ENCODE results near the gene PPP2R5D.

PPP2R5D gene

GRCh38 chr6:43043310-43043709 lies 58.9 kb downstream of the PPP2R5D start:
- TF ChIP-seq EZH2phosphoT487 (IDR thresholded peaks at IDR 0.05; ENCODE audit: borderline replicate concordance) (no peak), CTCF (conservative IDR thresholded peaks at IDR 0.05; ENCODE audit: low read length) (no peak)
- Histone ChIP-seq H4K20me1 (ENCODE audit: insufficient read depth, low read length, poor library complexity, severe bottlenecking) (no peaks in the 10 kb centered on the region), H3K4me2 (ENCODE audit: low read depth, low read length, poor library complexity, severe bottlenecking) (no peak overlapping the region), H3K36me3 (ENCODE audit: insufficient read depth, low read length) (no peaks in the 10 kb centered on the region; the same call in 1 of the 2 replicates), H3F3A (ENCODE audit: low read depth) (no peaks in the 10 kb centered on the region), H2AFZ (ENCODE audit: low read length) (no peak overlapping the region), H3K27me3 (ENCODE audit: insufficient read depth, low read length, poor library complexity, severe bottlenecking) (no peaks in the 10 kb centered on the region), H3K9me2 (replicated peaks; ENCODE audit: low read depth, low read length) (no peaks in the 10 kb centered on the region), H3K9me3 (ENCODE audit: insufficient read depth, low read depth, low read length) (no peaks in the 10 kb centered on the region), H3K4me3 (ENCODE audit: low read length, poor library complexity, severe bottlenecking) (no peak overlapping the region), H3K4me1 (ENCODE audit: insufficient read depth, low read length, poor library complexity, severe bottlenecking) (no peaks in the 10 kb centered on the region), H3K9ac (ENCODE audit: low read depth, low read length, poor library complexity, severe bottlenecking) (no peak overlapping the region), H3K79me2 (ENCODE audit: insufficient read depth, low read length) (no peaks in the 10 kb centered on the region)

GRCh38 chr6:43045371-43045930 lies 61.1 kb downstream of the PPP2R5D start:
- no peak overlapping the region for H3K4me2 ChIP-seq (ENCODE audit: low read depth, low read length, poor library complexity, severe bottlenecking)
- no peak overlapping the region for H3K4me3 ChIP-seq (ENCODE audit: low read length, poor library complexity, severe bottlenecking)
- H3K79me2 ChIP-seq (ENCODE audit: insufficient read depth, low read length): no peaks in the 10 kb centered on the region
- H3K9me3 ChIP-seq (ENCODE audit: insufficient read depth, low read depth, low read length): no peaks in the 10 kb centered on the region
- H3K9me2 ChIP-seq (replicated peaks; ENCODE audit: low read depth, low read length): no peaks in the 10 kb centered on the region
- H2AFZ ChIP-seq (ENCODE audit: low read length): no peak overlapping the region
- H4K20me1 ChIP-seq (ENCODE audit: insufficient read depth, low read length, poor library complexity, severe bottlenecking): no peaks in the 10 kb centered on the region
- TF ChIP-seq EZH2phosphoT487 (IDR thresholded peaks at IDR 0.05; ENCODE audit: borderline replicate concordance) (no peak), CTCF (conservative IDR thresholded peaks at IDR 0.05; ENCODE audit: low read length) (no peak)
- H3K9ac ChIP-seq (ENCODE audit: low read depth, low read length, poor library complexity, severe bottlenecking): no peak overlapping the region
- no peaks in the 10 kb centered on the region for H3K27me3 ChIP-seq (ENCODE audit: insufficient read depth, low read length, poor library complexity, severe bottlenecking)
- peaks cover 4% of the 10 kb centered on the region for H3K4me1 ChIP-seq (ENCODE audit: insufficient read depth, low read length, poor library complexity, severe bottlenecking)
- H3K36me3 ChIP-seq (ENCODE audit: insufficient read depth, low read length): peaks cover 3% of the 10 kb centered on the region; the same call in 1 of the 2 replicates
- H3F3A ChIP-seq (ENCODE audit: low read depth): no peaks in the 10 kb centered on the region

- Histone ChIP-seq H2AFZ (ENCODE audit: low read length) (no peak overlapping the region), H3K9ac (ENCODE audit: low read depth, low read length, poor library complexity, severe bottlenecking) (no peak overlapping the region), H4K20me1 (ENCODE audit: insufficient read depth, low read length, poor library complexity, severe bottlenecking) (no peaks in the 10 kb centered on the region), H3K4me1 (ENCODE audit: insufficient read depth, low read length, poor library complexity, severe bottlenecking) (peaks cover 30% of the 10 kb centered on the region), H3K9me2 (replicated peaks; ENCODE audit: low read depth, low read length) (no peaks in the 10 kb centered on the region), H3K79me2 (ENCODE audit: insufficient read depth, low read length) (peaks cover 21% of the 10 kb centered on the region), H3K9me3 (ENCODE audit: insufficient read depth, low read depth, low read length) (no peaks in the 10 kb centered on the region), H3F3A (ENCODE audit: low read depth) (no peaks in the 10 kb centered on the region), H3K4me3 (ENCODE audit: low read length, poor library complexity, severe bottlenecking) (no peak overlapping the region), H3K4me2 (ENCODE audit: low read depth, low read length, poor library complexity, severe bottlenecking) (no peak overlapping the region), H3K36me3 (ENCODE audit: insufficient read depth, low read length) (peaks cover 3% of the 10 kb centered on the region; the same call in 1 of the 2 replicates), H3K27me3 (ENCODE audit: insufficient read depth, low read length, poor library complexity, severe bottlenecking) (no peaks in the 10 kb centered on the region)
- no peak for TF ChIP-seq CTCF (conservative IDR thresholded peaks at IDR 0.05; ENCODE audit: low read length)
- TF ChIP-seq EZH2phosphoT487 (IDR thresholded peaks at IDR 0.05; ENCODE audit: borderline replicate concordance): no peak
Measured at GRCh38 chr6:43047998-43048397, 63.6 kb downstream of the PPP2R5D start.
